LNCaP clone FGC (cell line): Measurements from ENCODE around the gene GATM.

Experiments used
- DNase-seq: peaks from one replicate; pipeline ENCODE4 v3.0.0-alpha.2; 2011; ENCODE audit warnings: low read depth
- H3K4me3 ChIP-seq: 2 replicates; pipeline ENCODE4 v1.5.1; 2011; ENCODE audit warnings: mild to moderate bottlenecking, low read depth, low read length, control low read depth
- CTCF ChIP-seq: IDR thresholded peaks from 2 replicates; pipeline ENCODE4 v1.5.1; 2012; ENCODE audit warnings: mild to moderate bottlenecking; ENCODE audit not compliant: control insufficient read depth, insufficient read depth; ENCODE audit errors: extremely low read depth

GATM gene

GRCh38 chr15:45378149-45378912 lies at the start of gene GATM:
TSS of gene GATM (minus strand) at chr15:45378544. CDS start at chr15:45378453, 91 bp downstream.
- TF ChIP-seq CTCF, result no peak
- no peak within 1 kb of the TSS for H3K4me3 ChIP-seq
- DNase-seq, result no peak

- no peak for TF ChIP-seq CTCF
- H3K4me3 ChIP-seq, result no peak overlapping the region
- DNase-seq, result no peak
These were observed 48.7 kb upstream of the GATM start for GRCh38 chr15:45427085-45427484.

GRCh38 chr15:45425135-45425534 lies 46.8 kb upstream of the GATM start:
- H3K4me3 ChIP-seq, result no peak overlapping the region
- DNase-seq, result no peak
- TF ChIP-seq CTCF, result no peak

GRCh38 chr15:45424429-45424828 lies 46.1 kb upstream of the GATM start:
- no peak for TF ChIP-seq CTCF
- H3K4me3 ChIP-seq, result no peak overlapping the region
- DNase-seq, result no peak

GRCh38 chr15:45417303-45417950 lies 39.1 kb upstream of the GATM start:
- H3K4me3 ChIP-seq, result no peak overlapping the region
- no peak for DNase-seq
- no peak for TF ChIP-seq CTCF

GRCh38 chr15:45414215-45414885 lies 36.0 kb upstream of the GATM start:
- no peak for TF ChIP-seq CTCF
- H3K4me3 ChIP-seq, result no peak overlapping the region
- DNase-seq, result no peak

GRCh38 chr15:45409596-45409995 lies 31.3 kb upstream of the GATM start:
- TF ChIP-seq CTCF, result no peak
- no peak for DNase-seq
- H3K4me3 ChIP-seq, result no peak overlapping the region
